Astrocyte of the hippocampus (primary cell): Measurements from ENCODE around the gene CNTNAP5.

Experiments
- DNase-seq: peaks from one replicate; pipeline ENCODE4 v3.0.0; 2011; ENCODE audit warnings: low read depth, low spot score

CNTNAP5 gene

DNA sequence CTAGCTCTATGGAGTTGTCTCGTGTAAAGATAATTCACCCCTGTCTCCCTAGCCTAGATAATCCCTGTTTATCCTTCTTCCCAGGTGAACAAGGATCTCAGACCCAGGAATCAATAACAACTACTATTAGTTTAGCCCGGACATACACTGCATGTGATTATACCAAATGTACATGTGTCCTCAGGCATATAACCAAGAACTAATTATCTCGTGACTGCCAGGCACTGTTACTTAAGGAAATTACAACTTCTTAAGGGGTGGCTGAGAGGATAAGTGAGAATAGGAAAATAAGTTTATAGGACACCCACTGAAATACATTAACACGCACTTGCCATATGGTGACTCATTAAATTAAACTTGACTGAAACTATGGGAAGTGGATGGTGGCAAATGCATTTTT is 126.6 kb downstream of the CNTNAP5 start:
- DNase-seq: no peak

DNA sequence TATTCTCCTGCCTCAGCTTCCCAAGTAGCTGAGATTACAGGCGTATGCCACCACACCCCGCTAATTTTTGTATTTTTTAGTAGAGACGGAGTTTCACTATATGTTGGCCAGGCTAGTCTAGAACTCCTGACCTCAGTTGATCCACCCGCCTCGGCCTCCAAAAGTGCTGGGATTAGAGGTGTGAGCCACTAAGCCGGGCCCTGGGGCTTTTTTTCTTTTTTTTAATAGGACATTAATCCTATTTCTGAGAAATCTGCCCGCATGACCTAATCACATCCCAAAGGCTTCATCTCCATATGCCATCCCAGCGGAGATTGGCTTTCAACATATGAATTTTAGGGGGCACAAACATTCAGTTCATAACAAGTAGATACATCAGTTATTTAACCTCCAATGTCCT is 128.6 kb downstream of the CNTNAP5 start:
- no peak for DNase-seq

DNA sequence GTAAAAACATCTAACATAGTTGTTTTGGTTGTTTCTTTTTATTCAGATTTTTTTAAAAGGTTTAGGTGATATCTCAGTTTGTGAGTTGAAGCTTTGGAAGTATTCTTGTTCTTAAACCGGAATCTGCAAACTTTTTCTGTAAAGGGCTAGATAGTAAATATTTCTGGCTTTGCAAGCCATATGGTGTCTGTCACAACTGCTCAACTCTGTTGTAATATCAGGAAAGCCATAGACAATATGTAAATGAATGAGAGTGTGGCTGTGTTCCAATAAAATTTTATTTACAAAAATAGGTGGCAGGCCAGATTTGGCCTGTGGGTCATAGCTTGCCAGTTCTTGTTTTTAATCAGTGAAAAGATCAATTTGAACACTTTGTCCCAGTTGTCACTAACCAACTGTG is 134.1 kb downstream of the CNTNAP5 start:
- no peak for DNase-seq

DNA sequence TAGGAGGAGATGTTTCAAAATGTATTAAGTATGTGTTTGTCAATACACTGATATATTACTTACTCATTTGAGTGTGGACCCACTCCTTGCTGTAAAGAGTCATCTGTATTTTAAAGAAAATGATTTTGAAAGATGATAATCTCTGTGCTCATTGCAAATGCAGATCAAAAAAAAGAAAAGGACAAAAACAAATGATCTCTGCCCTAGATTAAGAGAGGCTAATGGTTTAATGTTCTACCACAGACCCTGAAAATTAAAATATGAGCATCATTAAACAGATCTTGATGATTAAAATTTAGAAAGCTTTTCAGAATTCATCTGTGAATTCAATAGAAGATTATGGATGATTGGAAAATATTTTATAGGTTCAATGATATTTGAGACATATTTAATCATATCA is 136.5 kb downstream of the CNTNAP5 start:
- no peak for DNase-seq

DNA sequence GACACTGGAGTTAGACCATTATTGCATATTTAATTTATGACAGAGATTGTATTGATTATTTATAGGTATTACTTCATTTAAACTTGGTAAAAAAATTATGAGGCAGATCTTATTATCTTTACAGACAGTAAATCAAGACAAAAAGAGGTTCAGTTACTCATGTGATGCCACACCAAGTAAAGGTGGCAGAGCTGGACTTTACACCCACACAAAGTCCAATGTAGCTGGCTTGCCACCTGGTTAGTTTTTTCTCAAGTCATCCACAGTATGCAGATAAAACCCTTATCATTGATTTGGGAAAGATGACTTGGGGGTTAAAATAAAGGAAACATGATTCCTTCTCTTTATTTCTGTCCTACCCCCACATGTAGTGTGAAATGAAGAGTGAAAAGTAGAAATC is 137.2 kb downstream of the CNTNAP5 start:
- DNase-seq: no peak

DNA sequence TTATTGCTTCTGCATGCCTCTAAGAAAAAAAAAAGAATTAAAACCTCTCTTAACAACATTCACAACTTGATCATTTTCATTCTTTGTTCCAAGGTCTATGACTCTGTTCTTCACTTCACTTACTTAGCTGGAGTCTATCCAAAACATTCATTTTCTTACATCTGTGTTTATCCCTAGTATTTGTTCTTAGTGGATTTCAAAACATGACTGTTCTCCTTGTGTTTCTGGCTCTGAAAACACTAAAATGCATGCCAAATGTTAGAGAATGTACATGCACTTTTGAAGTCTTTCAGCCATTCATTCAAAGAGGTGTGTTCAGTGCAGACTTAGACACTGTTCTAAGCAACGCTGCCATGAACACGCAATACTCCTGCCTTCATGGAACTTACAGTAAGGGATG is 138.8 kb downstream of the CNTNAP5 start:
- no peak for DNase-seq

DNA sequence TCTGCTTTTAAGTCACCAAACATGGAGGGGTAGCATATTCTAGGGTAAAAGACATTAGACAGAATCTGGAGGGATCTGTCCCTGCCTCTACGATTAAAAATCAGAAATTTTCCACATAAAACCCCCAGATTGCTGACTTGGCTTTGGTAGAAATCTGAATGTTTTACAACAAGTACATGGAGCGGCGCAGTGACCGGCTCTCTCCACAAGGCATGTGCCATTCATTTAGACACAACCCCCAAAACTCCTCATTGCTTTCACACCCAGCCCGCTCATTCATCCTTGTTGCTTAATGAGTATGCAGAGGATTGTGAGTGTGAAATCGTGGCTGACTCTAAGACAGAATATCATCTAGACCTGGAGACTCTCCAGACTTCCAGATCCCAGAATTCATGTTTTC is 140.6 kb downstream of the CNTNAP5 start:
- no peak for DNase-seq

DNA sequence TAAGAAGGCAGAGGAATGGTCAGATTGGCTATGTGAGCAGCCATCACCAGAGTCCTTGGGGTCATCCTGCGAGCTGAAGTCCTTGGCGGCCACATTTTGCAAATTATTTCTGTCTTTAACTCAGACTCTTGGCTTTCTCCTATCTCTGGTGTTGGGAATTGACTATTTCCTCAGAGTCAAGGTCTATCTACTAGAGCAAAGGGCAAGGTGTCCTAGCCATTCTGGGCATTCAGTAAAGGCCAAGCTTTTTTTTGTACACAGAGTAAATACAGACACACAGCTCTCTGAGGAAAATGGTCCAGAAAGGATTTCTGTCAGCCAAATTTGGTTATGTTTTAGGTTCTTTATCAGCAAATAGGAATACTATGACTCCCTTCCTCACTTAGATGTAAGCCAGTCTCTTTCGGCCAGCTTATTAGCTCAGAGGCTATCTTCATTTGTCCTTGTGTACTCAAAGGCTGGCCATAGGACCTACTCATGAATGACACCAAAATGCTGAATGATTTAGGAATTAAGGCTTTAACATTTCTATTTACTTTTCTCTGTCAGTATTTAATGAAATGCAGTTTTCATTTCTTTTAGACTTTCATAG is 146.5 kb downstream of the CNTNAP5 start:
- DNase-seq: no peak

DNA sequence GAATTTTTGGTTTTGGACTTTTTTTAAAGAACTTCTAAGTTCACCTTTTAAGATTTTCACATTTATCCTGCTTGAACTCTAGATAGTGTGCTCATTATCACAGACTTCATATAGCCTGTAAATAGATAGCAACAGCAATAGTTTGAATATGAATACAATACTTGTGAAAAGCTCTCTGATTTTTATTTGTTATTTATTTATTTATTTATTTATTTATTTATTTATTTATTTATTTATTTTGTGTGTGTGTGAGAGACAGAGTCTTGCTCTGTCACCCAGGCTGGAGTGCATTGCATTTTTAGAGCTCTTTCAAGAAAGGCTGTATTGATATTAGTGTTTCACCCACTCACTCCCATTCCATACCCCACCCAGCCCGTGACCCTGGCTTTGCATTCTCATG is 153.6 kb downstream of the CNTNAP5 start:
- DNase-seq: no peak

DNA sequence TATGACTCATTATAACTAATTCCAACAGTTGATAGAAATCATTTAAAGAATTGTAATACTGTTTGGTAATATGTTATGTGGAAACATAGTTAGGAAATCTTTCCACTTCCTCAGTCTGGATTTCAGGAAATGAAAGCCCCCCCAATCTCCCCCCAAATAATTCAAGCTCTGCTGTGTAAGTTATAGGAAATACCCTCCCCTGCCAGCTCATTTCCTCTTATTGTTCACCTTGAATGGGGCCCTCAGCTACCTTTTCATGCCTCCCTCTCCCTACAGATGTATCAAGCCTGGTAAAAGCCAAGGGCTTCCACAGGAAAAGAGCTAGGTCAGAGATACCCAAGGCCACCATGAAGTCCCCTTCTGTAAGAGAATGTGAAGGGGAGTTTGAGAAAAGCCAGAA is 155.5 kb downstream of the CNTNAP5 start:
- DNase-seq: no peak

DNA sequence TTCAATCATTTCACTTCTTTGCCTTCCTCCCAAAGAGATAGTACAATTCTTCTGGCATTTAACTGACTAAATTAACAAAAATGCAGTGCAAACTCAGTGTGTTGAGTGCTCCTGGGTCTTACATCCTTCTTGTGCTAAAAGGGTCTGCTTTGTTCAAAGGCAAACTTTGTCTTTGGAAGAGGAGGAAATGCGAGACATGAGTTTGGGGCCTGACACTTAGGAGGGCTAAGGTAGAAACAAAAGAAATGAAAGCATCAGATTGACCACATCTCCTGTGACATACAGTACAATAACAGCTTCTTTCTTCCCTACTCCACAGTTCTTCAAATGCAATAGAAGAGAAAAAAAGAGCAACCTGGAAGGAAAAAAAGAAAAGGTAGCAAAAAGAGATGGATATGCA is 161.7 kb downstream of the CNTNAP5 start:
- DNase-seq: no peak

DNA sequence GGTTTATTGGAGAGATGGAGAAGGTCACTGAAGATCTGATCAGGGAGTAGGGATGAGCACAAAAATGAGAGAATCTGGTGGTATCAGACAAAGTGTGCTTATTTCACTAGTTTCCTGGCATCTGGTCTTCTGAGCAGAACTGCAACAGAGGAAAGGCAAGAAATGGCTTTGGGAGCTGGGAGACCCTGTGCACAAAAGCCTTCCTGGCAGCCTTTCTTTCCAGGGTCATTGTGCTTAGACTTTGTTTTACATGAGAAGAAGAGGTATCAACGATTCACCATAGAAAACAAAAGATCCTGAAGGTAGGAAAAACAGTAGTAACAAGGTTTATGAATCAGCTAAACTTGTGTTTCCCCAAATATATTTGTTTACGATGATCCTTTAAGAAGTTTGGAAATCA is 162.9 kb downstream of the CNTNAP5 start:
- DNase-seq: no peak

DNA sequence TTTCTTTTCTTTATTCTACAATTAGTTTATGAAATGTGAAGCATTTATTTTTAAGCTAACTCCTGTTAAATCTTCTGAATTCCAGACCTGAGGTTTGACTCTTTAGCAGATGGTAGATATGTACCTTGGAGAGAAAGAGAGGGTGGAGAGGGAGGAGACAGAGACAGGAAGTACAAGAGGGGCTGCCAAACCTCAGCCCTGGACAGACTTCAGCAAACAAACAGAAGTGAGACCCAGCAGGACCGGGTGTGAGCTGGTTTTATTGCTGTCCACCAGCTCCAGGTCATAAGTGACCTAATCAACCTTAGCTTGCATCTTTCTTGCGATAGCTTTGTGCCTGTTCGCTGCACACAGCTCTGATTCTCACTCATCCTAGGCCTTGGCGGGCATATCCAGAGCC is 168.6 kb downstream of the CNTNAP5 start:
- DNase-seq: no peak

DNA sequence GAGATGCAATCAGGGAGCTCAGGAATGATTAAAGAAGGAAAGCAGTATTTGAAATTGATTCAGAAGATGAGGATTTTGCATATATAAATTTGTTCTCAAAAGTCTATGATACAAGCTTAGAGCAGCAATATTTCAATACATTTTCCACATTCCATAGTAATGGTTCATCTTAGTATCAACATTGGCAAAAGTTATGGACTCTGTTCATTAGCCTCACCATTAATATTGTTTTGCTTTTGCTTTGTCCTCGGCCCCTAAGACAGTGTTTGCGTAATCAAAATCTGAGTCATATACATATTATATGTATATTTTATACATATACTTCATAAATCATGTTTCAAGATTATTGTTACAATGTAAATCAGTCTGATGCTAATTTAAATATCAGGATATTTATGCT is 176.6 kb downstream of the CNTNAP5 start:
- DNase-seq: no peak

DNA sequence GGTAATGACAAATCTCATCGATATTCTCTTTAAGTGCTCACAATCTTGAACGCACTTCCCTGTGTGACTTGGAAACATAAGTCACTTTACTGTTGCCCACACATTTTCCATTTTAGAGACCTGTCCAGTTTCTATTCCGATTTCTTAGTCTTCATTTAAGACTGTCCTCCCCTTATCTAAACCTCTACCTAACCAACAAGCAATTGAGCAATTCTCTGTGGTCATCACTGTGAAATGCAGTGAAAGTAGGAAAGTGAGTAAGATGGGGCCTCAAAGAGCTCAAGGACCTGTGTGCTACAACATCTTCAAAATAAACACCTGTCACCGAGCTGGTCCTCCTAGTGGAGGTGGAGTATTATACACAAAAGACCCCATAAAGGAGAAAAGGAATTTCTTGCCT is 184.4 kb downstream of the CNTNAP5 start:
- DNase-seq: no peak

DNA sequence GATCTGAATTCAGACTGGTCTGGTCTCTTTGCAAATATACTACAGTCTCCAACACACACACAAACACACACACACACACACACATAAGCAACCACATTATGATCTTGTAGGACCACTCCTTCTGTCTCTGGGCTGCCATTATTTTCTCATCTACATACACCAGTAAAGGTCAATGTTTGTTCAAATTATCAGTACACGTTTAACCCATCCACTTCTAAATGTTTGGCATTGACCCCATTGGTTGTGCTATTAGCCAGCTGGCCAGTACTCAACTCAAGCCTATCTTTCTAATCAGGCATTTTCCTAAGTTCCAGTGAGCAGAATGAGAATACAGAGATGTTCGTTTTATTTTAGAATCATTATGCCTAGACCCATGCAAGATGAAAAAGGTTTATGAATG is 186.4 kb downstream of the CNTNAP5 start:
- DNase-seq: no peak

DNA sequence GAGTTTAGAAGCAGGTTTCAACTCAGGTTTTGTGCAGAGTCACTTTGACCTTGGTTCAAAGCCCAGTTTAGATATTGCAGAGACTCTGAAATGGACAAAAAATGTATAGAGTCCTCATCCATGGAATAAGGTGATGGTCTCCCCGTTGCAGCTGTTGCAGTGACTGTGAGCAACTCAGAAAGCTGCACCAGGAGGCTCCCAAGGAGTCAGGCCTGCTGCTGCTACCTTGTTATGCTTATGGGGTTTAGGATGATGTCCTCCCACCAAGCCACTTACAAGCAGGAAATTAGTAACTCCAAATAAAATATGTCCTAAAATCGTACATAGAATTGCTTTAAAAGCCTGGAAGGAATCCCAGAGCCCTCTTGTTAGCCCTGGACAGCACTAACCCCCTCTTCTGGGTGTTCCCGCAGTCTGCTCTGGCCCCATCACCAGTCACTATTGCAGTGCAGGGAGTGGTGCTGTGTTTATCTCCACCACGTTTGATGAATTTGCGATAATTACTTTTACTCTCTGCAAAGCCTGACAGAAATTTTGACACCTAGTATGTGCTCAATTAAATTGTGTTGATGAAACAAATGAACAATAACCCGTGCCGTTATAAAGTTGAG is 189.0 kb downstream of the CNTNAP5 start:
- no peak for DNase-seq

DNA sequence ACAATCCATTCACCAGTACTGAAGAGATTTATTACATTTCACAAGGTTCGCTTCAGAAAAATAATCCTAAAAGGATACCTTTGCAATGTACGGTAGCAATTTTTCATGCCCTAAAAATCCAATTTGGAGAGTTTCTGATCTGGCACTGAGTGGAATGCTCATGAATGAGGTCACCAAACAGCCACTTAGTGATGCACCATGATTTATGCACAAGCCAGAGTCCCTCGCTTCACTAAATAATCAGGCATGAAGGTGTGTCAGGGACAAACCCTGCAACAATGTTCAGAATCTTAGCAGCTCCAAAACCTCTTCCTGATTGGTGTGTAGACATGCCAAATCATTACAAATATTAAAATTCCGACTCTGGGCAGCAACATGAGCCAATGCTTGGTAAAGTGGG is 221.1 kb downstream of the CNTNAP5 start:
- DNase-seq: no peak

DNA sequence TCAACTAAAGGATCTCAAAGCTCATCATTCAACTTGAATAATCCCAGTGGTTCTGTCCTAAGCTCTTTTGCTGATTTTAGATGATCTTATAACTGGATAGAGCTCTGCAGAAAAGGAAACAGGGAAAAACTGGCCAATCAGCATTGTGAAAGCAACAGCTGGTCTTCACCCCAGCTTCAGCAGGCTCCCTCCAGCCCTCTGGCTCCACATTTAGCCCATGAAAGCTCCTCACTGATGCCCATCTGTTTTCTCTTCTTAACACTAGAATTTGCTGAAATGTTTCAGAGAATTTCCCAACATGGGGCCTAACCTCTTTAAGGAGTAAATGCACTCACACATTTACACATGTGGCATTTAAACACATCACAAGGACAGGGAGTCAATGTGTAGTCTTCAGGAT is 223.3 kb downstream of the CNTNAP5 start:
- no peak for DNase-seq

DNA sequence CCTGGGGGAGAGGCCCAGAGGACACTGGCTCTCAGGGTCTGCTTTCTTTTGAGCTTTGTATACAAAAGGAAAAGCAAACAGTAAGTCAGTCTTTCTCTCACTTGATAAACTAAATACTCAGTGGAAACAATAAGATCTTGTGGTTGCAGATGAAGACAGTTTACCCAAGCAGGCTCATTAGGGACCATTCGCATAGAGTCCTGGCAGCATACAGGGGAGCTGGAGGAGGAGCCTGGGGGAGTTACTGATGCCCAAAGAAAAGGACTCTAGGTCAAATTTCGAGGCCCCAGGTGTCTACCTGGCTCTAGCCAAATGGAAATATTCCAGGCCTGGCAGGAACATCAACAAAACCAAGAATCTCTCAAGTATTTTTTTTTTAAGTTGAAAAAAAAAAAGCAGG is 225.3 kb downstream of the CNTNAP5 start:
- DNase-seq: no peak

DNA sequence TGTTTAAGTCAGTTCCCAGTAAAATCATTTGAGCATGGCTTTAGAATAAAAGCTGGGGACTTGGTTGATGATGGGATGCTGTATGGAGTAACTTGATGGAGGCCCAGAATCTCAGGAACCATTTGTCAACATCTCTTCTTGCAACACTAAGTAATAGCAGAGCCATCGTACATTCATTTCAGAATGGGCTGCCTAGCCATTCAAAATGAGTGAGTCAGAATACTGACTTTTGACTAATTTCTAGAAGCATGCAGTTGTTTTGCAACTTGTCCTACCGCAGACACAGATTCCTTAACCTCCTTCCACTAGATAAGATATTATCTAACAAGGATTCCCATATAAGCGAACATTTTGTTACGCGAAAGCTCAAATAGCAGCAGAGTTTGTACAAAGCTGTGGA is 229.5 kb downstream of the CNTNAP5 start:
- DNase-seq: no peak

DNA sequence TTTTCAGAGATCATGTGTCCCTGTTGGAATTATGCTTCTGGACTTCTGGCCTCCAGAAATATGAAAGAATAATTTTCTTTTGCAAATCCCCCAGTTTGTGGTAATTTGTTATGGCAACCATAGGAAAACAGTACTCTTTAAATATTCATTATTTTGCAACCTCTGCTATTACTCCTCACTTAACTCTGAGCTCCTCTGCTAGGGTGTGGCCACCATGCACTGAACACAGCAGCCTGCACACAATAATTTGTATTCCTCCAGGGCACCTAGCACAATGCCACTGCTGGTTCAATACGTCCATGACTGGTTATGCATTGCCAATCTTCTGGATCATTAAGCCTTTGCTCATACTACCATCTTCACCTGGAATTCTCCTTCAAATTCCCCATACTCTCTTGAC is 232.0 kb downstream of the CNTNAP5 start:
- no peak for DNase-seq

DNA sequence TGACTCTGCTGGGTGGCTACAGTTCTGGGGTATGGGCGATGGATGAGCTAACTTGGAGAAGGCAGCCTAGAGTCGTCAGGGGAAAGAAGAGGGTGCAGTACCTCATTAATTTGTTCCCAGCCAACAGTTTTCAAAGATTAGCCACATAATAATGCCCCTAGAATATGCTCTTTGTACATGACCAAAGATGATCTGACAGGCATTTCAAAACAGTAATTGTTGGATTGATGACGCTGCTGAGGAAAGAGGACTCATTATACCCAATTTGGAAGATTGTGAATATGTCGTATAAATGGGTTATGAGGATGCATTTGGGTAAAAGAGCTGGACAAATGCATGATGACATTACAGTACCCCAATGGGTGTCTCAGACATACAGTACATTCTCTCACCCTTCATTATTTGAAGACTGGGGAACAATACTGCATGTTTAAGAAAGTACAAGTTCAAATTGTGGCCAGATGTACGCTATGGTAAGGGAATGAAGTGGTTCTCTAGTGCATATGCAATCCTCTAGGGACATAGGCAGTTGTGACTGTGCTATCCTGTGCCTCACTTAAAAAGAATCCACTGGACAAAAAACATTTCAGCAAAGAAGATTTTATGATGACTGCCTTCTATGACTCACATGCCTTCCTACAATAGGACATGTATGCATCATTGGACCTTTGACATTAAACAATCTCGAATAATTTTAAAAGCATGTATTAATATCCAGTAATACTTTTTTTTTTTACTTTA is 233.2 kb downstream of the CNTNAP5 start:
- DNase-seq: no peak
